NT2/D1 (cell line): ENCODE data around the gene LEAP2.

Experiments
- SUZ12 ChIP-seq: IDR thresholded peaks from 2 replicates; pipeline ENCODE4 v1.6.1; 2011; ENCODE audit not compliant: insufficient read length, insufficient read depth; ENCODE audit errors: extremely low read depth
- YY1 ChIP-seq: IDR thresholded peaks from 2 replicates; pipeline ENCODE4 v1.6.1; 2011; ENCODE audit not compliant: insufficient read length, insufficient read depth
- ZNF274 ChIP-seq: IDR thresholded peaks from 2 replicates; pipeline ENCODE4 v1.6.1; 2011; ENCODE audit warnings: mild to moderate bottlenecking, low read depth, low read length

DNA sequence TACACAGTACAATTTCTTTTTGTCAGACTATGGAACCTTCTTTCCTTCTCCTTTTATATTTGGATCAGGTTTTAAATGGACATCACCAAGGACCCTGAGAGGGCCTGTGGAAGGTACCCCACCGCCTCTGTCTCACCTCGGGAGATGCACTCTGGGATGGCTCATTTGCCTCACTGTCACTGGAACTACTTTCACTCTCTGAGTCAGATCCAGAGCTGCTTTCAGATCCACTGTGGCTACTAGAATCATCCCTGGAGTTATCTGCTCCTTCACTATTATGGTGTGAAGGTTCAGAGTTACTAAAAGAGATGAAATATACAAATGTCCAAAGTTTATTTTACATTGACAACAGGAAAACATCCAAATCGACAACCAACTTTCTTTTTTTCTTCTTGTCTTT, 24.6 kb downstream of the LEAP2 start:
- TF ChIP-seq SUZ12 (no peak), YY1 (no peak), ZNF274 (no peak)
